Fibroblast of lung (primary cell): ENCODE measurements around the gene PHACTR2.

Experiments used
- EZH2 ChIP-seq: IDR thresholded peaks from 2 replicates; pipeline ENCODE4 v1.5.1; 2012; ENCODE audit warnings: low read length, control low read depth, mild to moderate bottlenecking; ENCODE audit errors: missing control alignments
- TF ChIP-seq, protein P1 (sequence below), 2 donors: IDR thresholded peaks in 1 of 2; conservative IDR thresholded peaks in 1 of 2; 1 replicate in 1 of 2; 2 replicates in 1 of 2; pipeline ENCODE4 v1.5.1; 2011 to 2012; ENCODE audit warnings: low read length in 2 of 2, control low read depth in 1 of 2, inconsistent platforms in 1 of 2, low read depth in 1 of 2, mild to moderate bottlenecking in 1 of 2

DNA sequence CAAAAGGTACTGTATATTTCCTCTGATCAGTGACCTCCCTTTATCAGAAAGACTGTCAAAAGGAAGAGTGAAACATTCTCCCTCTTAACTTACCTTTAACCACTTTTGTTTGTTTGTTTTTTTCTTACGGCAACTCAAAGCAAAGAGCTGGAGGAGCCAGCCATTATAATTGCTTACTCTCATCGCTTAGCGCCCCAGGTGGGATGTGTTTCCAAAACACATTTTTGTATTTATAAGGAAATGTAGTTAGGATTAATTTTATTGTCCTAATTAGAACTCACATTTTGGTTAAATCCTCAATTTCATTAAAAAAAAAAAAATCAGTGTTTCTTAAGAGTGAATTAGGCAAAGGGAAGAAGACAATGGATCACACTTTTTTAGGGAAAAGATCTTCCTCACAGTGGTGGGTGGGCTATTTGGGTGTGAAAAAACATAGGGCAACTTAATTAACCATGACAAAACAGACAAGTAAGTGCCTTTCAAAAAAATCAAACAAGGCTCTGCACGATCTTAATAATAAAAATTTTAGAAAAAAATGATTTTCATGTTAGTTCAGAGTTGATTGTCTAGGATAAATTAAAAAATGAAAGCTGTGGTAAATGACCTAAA, 1.2 kb upstream of the PHACTR2 start:
- TF ChIP-seq, protein P1, sequence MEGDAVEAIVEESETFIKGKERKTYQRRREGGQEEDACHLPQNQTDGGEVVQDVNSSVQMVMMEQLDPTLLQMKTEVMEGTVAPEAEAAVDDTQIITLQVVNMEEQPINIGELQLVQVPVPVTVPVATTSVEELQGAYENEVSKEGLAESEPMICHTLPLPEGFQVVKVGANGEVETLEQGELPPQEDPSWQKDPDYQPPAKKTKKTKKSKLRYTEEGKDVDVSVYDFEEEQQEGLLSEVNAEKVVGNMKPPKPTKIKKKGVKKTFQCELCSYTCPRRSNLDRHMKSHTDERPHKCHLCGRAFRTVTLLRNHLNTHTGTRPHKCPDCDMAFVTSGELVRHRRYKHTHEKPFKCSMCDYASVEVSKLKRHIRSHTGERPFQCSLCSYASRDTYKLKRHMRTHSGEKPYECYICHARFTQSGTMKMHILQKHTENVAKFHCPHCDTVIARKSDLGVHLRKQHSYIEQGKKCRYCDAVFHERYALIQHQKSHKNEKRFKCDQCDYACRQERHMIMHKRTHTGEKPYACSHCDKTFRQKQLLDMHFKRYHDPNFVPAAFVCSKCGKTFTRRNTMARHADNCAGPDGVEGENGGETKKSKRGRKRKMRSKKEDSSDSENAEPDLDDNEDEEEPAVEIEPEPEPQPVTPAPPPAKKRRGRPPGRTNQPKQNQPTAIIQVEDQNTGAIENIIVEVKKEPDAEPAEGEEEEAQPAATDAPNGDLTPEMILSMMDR (conservative IDR thresholded peaks at IDR 0.05 in 1 of 2, IDR thresholded peaks at IDR 0.05 in 1 of 2; ENCODE audit: low read depth in 1 of 2, low read length in 2 of 2), result no peak
- no peak for TF ChIP-seq EZH2
